HepG2 (cell line): ENCODE results near the gene BOLL. TPM values are rescaled to one million over a fixed set of nuclear protein-coding genes. Genes with fewer than 3 reads are reported as not detected.

Source experiments
- MEF2D ChIP-seq: sonication (generic); formaldehyde crosslinking; IDR thresholded peaks from 2 replicates; pipeline ENCODE4 v1.5.1; 2020; ENCODE audit warnings: mild to moderate bottlenecking, missing genetic modification reagents
- NAIF1 ChIP-seq: sonication (generic); formaldehyde crosslinking; IDR thresholded peaks from 2 replicates; pipeline ENCODE4 v1.5.0; 2020; ENCODE audit warnings: mild to moderate bottlenecking, missing genetic modification reagents, borderline replicate concordance
- TBX2 ChIP-seq: sonication (generic); formaldehyde crosslinking; IDR thresholded peaks from 2 replicates; pipeline ENCODE4 v1.5.0; 2020; ENCODE audit warnings: missing genetic modification reagents, mild to moderate bottlenecking, borderline replicate concordance
- ZC3H13 ChIP-seq: sonication (generic); formaldehyde crosslinking; IDR thresholded peaks from 2 replicates; pipeline ENCODE4 v1.8.1; 2023; ENCODE audit warnings: mild to moderate bottlenecking, missing genetic modification reagents, moderate library complexity
- ZNF546 ChIP-seq: sonication (generic); formaldehyde crosslinking; conservative IDR thresholded peaks from 2 replicates; pipeline ENCODE4 v1.8.1; 2023; ENCODE audit warnings: mild to moderate bottlenecking, missing genetic modification reagents
- ZNF550 ChIP-seq: sonication (generic); formaldehyde crosslinking; IDR thresholded peaks from 2 replicates; pipeline ENCODE4 v1.4.0; 2020; ENCODE audit warnings: mild to moderate bottlenecking, missing genetic modification reagents, borderline replicate concordance
- ZNF891 ChIP-seq: sonication (generic); formaldehyde crosslinking; IDR thresholded peaks from 2 replicates; pipeline ENCODE4 v1.5.0; 2020; ENCODE audit warnings: mild to moderate bottlenecking, missing genetic modification reagents
- polyA plus RNA-seq, 8 experiments: library from polyadenylated mRNA; depleted of rRNA in 3 of 8; stranded (reverse) in 7 of 8; unstranded in 1 of 8; fragments of >200 nt; fragmentation: Illumina TruSeq in 4 of 8; extraction: Trizol in 4 of 8; gene quantifications; 2 replicates each; pipeline versions ENCODE4 v1.2.1 to v1.2.3, GENCODE V29; 2011 to 2016; ENCODE audit warnings: low read depth in 4 of 8, missing spikeins in 1 of 8, mixed read lengths in 1 of 8; ENCODE audit not compliant: insufficient read depth in 1 of 8
- total RNA-seq, 5 experiments: library from RNA; depleted of rRNA; stranded (reverse); fragments of >200 nt; fragmentation: Illumina TruSeq; extraction: Trizol; gene quantifications; 2 replicates each; pipeline ENCODE4 v1.2.3, GENCODE V29; 2016; ENCODE audit warnings: low read depth in 1 of 5
- TF ChIP-seq, protein P1 (sequence below): sonication (generic); formaldehyde crosslinking; IDR thresholded peaks from 2 replicates; pipeline ENCODE4 v1.4.0; 2020; ENCODE audit warnings: mild to moderate bottlenecking, missing genetic modification reagents
- TF ChIP-seq, protein P2 (sequence below): sonication (generic); formaldehyde crosslinking; IDR thresholded peaks from 2 replicates; pipeline ENCODE4 v1.4.0; 2020; ENCODE audit warnings: low read depth, missing genetic modification reagents
- TF ChIP-seq, protein P3 (sequence below): IDR thresholded peaks from 2 replicates; pipeline ENCODE4 v1.6.1; 2016; ENCODE audit warnings: mild to moderate bottlenecking
- TF ChIP-seq, protein P4 (sequence below): sonication (generic); formaldehyde crosslinking; IDR thresholded peaks from 2 replicates; pipeline ENCODE4 v1.4.0; 2020; ENCODE audit warnings: missing genetic modification reagents; ENCODE audit errors: not compliant biosample characterization
- TF ChIP-seq, protein P5 (sequence below): sonication (generic); formaldehyde crosslinking; IDR thresholded peaks from 2 replicates; pipeline ENCODE4 v1.5.1; 2020; ENCODE audit warnings: mild to moderate bottlenecking, missing genetic modification reagents
- TF ChIP-seq, protein P6 (sequence below): sonication (generic); formaldehyde crosslinking; IDR thresholded peaks from 2 replicates; pipeline ENCODE4 v1.5.0; 2020; ENCODE audit warnings: mild to moderate bottlenecking, missing genetic modification reagents, borderline replicate concordance

BOLL gene
- total and polyA plus RNA-seq, 2 of the 13 experiments (the other 11 are each of a cell fraction or from before 2014, with no cell fraction given) = not detected

DNA sequence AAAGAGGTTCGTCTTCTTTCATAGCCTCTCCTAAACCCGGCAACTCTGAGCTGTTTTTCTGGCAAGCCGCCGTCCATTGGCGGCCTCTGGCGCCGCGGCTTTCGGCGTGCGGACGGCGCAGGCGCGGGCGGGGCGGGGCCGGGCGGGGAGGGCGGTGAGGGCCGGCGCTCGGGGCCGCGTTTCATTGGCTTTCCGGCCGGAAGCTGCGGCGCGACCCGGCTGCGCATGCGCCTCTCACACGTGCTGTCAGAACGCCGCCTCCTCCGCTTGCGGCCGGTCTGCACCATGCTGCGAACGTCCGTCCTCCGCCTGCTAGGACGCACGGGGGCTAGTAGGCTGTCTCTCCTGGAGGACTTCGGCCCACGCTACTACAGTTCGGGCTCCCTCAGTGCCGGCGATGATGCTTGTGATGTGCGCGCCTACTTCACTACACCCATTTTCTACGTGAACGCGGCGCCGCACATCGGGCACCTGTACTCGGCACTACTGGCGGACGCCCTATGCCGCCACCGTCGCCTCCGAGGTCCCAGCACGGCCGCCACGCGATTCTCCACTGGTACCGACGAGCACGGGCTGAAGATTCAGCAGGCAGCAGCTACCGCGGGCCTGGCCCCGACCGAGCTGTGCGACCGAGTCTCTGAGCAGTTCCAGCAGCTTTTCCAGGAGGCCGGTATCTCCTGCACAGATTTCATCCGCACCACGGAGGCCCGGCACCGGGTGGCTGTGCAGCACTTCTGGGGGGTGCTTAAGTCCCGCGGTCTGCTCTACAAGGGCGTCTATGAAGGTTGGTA, 79.8 kb downstream of the BOLL start, which contains the start of gene MARS2 (continued):
- TF ChIP-seq, protein P1, sequence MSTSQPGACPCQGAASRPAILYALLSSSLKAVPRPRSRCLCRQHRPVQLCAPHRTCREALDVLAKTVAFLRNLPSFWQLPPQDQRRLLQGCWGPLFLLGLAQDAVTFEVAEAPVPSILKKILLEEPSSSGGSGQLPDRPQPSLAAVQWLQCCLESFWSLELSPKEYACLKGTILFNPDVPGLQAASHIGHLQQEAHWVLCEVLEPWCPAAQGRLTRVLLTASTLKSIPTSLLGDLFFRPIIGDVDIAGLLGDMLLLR (CRISPR knock-in tag) = peak; percentile 92
- peak; percentile 83; the same call in 1 of the 2 replicates for TF ChIP-seq MEF2D
- TF ChIP-seq ZNF546 (CRISPR knock-in tag) = no peak
- TF ChIP-seq, protein P2, sequence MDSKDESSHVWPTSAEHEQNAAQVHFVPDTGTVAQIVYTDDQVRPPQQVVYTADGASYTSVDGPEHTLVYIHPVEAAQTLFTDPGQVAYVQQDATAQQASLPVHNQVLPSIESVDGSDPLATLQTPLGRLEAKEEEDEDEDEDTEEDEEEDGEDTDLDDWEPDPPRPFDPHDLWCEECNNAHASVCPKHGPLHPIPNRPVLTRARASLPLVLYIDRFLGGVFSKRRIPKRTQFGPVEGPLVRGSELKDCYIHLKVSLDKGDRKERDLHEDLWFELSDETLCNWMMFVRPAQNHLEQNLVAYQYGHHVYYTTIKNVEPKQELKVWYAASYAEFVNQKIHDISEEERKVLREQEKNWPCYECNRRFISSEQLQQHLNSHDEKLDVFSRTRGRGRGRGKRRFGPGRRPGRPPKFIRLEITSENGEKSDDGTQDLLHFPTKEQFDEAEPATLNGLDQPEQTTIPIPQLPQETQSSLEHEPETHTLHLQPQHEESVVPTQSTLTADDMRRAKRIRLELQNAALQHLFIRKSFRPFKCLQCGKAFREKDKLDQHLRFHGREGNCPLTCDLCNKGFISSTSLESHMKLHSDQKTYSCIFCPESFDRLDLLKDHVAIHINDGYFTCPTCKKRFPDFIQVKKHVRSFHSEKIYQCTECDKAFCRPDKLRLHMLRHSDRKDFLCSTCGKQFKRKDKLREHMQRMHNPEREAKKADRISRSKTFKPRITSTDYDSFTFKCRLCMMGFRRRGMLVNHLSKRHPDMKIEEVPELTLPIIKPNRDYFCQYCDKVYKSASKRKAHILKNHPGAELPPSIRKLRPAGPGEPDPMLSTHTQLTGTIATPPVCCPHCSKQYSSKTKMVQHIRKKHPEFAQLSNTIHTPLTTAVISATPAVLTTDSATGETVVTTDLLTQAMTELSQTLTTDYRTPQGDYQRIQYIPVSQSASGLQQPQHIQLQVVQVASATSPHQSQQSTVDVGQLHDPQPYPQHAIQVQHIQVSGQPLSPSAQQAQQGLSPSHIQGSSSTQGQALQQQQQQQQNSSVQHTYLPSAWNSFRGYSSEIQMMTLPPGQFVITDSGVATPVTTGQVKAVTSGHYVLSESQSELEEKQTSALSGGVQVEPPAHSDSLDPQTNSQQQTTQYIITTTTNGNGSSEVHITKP (CRISPR knock-in tag) = peak; percentile 58; the same call in 1 of the 2 replicates
- peak; percentile 82; the same call in 1 of the 2 replicates for TF ChIP-seq NAIF1
- TF ChIP-seq, protein P3, sequence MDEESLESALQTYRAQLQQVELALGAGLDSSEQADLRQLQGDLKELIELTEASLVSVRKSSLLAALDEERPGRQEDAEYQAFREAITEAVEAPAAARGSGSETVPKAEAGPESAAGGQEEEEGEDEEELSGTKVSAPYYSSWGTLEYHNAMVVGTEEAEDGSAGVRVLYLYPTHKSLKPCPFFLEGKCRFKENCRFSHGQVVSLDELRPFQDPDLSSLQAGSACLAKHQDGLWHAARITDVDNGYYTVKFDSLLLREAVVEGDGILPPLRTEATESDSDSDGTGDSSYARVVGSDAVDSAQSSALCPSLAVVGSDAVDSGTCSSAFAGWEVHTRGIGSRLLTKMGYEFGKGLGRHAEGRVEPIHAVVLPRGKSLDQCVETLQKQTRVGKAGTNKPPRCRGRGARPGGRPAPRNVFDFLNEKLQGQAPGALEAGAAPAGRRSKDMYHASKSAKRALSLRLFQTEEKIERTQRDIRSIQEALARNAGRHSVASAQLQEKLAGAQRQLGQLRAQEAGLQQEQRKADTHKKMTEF (CRISPR knock-in tag) = no peak; the same call in 1 of the 2 replicates
- peak; percentile 34; the same call in 1 of the 2 replicates for TF ChIP-seq ZNF891 (CRISPR knock-in tag)
- TF ChIP-seq, protein P4, sequence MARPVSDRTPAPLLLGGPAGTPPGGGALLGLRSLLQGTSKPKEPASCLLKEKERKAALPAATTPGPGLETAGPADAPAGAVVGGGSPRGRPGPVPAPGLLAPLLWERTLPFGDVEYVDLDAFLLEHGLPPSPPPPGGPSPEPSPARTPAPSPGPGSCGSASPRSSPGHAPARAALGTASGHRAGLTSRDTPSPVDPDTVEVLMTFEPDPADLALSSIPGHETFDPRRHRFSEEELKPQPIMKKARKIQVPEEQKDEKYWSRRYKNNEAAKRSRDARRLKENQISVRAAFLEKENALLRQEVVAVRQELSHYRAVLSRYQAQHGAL (CRISPR knock-in tag) = no peak
- peak; percentile 20; the same call in 1 of the 2 replicates for TF ChIP-seq ZC3H13 (CRISPR knock-in tag)
- TF ChIP-seq, protein P5, sequence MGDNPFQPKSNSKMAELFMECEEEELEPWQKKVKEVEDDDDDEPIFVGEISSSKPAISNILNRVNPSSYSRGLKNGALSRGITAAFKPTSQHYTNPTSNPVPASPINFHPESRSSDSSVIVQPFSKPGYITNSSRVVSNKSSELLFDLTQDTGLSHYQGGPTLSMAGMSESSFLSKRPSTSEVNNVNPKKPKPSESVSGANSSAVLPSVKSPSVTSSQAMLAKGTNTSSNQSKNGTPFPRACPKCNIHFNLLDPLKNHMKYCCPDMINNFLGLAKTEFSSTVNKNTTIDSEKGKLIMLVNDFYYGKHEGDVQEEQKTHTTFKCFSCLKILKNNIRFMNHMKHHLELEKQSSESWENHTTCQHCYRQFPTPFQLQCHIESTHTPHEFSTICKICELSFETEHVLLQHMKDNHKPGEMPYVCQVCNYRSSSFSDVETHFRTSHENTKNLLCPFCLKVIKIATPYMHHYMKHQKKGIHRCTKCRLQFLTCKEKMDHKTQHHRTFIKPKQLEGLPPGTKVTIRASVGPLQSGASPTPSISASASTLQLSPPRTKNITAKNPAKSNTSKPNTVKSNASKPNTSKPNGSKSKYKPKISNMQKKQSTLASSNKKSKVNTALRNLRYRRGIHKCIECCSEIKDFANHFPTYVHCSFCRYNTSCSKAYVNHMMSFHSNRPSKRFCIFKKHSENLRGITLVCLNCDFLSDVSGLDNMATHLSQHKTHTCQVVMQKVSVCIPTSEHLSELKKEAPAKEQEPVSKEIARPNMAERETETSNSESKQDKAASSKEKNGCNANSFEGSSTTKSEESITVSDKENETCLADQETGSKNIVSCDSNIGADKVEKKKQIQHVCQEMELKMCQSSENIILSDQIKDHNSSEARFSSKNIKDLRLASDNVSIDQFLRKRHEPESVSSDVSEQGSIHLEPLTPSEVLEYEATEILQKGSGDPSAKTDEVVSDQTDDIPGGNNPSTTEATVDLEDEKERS (CRISPR knock-in tag) = peak; percentile 92
- TF ChIP-seq, protein P6, sequence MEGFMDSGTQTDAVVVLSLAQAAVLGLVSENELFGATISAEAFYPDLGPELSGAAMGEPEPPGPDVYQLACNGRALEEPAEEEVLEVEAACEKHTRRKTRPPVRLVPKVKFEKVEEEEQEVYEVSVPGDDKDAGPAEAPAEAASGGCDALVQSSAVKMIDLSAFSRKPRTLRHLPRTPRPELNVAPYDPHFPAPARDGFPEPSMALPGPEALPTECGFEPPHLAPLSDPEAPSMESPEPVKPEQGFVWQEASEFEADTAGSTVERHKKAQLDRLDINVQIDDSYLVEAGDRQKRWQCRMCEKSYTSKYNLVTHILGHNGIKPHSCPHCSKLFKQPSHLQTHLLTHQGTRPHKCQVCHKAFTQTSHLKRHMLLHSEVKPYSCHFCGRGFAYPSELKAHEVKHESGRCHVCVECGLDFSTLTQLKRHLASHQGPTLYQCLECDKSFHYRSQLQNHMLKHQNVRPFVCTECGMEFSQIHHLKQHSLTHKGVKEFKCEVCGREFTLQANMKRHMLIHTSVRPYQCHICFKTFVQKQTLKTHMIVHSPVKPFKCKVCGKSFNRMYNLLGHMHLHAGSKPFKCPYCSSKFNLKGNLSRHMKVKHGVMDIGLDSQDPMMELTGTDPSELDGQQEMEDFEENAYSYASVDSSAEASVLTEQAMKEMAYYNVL (CRISPR knock-in tag) = peak; percentile 67; the same call in 1 of the 2 replicates
- TF ChIP-seq ZNF550 (CRISPR knock-in tag) = peak; percentile 96; the same call in 1 of the 2 replicates
- TF ChIP-seq TBX2 (CRISPR knock-in tag) = peak; percentile 60
